Choroid plexus epithelial cell (primary cell): ENCODE results near the gene ANTKMT.
A peak's percentile ranks its signal among the peaks of the same experiment; 100 is the strongest.
"Not testable (repeated sequence)": the region's sequence is repeated elsewhere in the genome, so short reads cannot be mapped to it uniquely, and the experiment has no call there.

Experiments
- DNase-seq: peaks from one replicate; pipeline ENCODE4 v3.0.0-alpha.2; 2010; ENCODE audit warnings: low read depth
- H3K4me3 ChIP-seq: 2 replicates; pipeline ENCODE4 v1.5.1; 2011; ENCODE audit warnings: low read depth, mild to moderate bottlenecking, control low read depth, low read length, moderate library complexity
- CTCF ChIP-seq: conservative IDR thresholded peaks from 2 replicates; pipeline ENCODE4 v1.5.1; 2011; ENCODE audit warnings: low read depth, mild to moderate bottlenecking, control low read depth, inconsistent platforms, low read length, moderate library complexity

ANTKMT gene

GRCh38 chr16:686459-687260 is 34.3 kb upstream of the ANTKMT start:
- H3K4me3 ChIP-seq = no peak overlapping the region
- TF ChIP-seq CTCF = no peak
- DNase-seq = no peak

- no peak for DNase-seq
- no peak overlapping the region for H3K4me3 ChIP-seq
- no peak for TF ChIP-seq CTCF
Measured at GRCh38 chr16:687499-687898, 33.4 kb upstream of the ANTKMT start.

- H3K4me3 ChIP-seq = peak overlapping the region; percentile 84
- TF ChIP-seq CTCF = no peak
- DNase-seq = no peak
Measured at GRCh38 chr16:689175-689897, 31.6 kb upstream of the ANTKMT start.

GRCh38 chr16:691242-691641 is 29.7 kb upstream of the ANTKMT start:
- H3K4me3 ChIP-seq, DNase-seq: not testable (repeated sequence)

- no peak for DNase-seq
- no peak for TF ChIP-seq CTCF
- no peak overlapping the region for H3K4me3 ChIP-seq
Measured at GRCh38 chr16:692356-693108, 28.4 kb upstream of the ANTKMT start.

GRCh38 chr16:693364-693763 is 27.6 kb upstream of the ANTKMT start:
- TF ChIP-seq CTCF = no peak
- DNase-seq = no peak
- no peak overlapping the region for H3K4me3 ChIP-seq

GRCh38 chr16:693766-694165 is 27.2 kb upstream of the ANTKMT start:
- H3K4me3 ChIP-seq = no peak overlapping the region
- DNase-seq = no peak
- TF ChIP-seq CTCF = no peak
